Peyer's patch (tissue), 4 donors: Measurements from ENCODE around the gene GUCA1A.

ENCODE experiments used
- CTCF ChIP-seq, 6 experiments: fragments of 450-650 bp in 4 of 6; fragments of 200-600 bp in 2 of 6; sonication (generic) in 1 of 6; IDR thresholded peaks; one replicate each; pipeline ENCODE4 v1.5.1; 2017 to 2019; ENCODE audit warnings: antibody characterized with exemption in 6 of 6, mild to moderate bottlenecking in 3 of 6, moderate library complexity in 1 of 6
- POLR2A ChIP-seq, 2 donors: fragments of 450-650 bp; IDR thresholded peaks; one replicate each; pipeline ENCODE4 v1.5.1; 2017; ENCODE audit warnings: antibody characterized with exemption in 2 of 2, mild to moderate bottlenecking in 2 of 2, moderate library complexity in 2 of 2

DNA sequence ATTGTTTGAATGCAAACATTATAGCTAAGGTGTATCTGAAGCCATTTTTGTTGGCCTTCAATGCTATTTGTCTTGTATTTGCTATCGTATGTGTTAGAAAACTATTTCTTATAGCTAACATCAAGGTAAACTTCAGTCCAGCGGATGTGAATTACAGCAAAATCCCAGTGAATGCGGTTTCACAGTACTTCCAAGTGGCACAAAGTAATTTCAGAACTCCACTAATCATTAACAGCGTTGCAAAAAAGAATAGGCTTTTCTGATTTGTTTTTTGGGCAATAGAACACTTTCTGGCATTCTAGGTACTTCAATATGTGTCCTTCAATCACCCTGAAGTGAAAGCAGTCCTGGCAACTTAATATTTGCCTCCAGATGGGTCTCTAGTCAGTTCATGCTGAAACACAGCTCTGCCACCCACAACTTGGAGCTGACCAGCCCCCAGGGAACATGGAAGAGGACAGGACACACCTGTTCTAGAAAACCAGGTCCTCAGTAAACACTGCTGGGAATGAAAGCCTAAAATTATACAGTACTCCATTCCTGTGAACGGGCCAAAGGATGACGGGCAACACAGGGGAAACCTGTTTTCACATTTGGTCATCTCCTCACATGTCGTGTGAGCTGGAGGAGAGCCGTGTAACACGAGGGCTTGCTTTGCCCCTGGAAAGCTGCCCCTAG is 54.1 kb downstream of the GUCA1A start:
- TF ChIP-seq CTCF (IDR thresholded peaks at IDR 0.05) (no peak), POLR2A (IDR thresholded peaks at IDR 0.05) (no peak)
